GM20000 (cell line): Measurements from ENCODE around the gene PSMD14.

Experiments used
- DNase-seq: peaks from one replicate; pipeline ENCODE4 v3.0.0; 2012; ENCODE audit warnings: low spot score
- TF ChIP-seq, protein P1 (sequence below): IDR thresholded peaks from 2 replicates; pipeline ENCODE4 v1.5.1; 2012; ENCODE audit warnings: mild to moderate bottlenecking, control low read depth; ENCODE audit errors: extremely low read depth, missing control alignments

PSMD14 gene

DNA sequence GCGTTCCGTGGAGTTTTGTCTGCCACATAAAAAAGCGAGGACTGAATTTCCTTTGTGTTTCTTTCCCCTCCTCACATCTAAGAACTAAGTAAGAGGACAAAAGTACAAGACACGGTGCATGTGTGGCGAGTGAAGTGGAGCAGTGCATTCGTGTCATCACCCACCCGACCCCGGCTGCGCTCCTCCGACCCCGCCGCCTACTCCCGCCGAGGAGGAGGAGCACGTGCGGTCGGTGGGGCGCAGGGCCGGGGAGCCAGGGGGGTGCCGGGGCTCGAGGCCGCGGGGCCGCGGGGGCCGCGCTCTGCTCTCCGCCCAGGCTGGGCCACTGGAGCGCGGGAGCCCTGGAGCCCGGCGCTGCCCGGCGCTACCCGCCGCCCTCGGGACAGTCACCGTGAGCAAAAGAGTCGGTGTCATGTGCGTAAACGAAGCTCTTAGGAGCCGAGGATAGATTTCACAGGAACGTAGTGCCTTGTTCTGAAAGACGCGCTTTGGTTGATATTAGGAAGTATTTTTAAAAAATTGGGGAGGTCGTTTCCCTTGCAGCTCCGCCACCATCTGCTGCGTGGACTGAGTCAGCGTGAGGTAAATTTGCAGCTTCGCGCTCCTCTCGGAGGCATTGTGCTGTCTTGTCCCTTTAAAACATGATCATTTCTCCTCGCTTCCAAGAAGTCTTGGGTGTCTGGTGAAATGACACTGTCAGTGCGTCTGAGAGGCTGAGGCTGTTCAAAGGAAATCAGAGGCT is 118.9 kb downstream of the PSMD14 start:
- DNase-seq = no peak
- TF ChIP-seq, protein P1, sequence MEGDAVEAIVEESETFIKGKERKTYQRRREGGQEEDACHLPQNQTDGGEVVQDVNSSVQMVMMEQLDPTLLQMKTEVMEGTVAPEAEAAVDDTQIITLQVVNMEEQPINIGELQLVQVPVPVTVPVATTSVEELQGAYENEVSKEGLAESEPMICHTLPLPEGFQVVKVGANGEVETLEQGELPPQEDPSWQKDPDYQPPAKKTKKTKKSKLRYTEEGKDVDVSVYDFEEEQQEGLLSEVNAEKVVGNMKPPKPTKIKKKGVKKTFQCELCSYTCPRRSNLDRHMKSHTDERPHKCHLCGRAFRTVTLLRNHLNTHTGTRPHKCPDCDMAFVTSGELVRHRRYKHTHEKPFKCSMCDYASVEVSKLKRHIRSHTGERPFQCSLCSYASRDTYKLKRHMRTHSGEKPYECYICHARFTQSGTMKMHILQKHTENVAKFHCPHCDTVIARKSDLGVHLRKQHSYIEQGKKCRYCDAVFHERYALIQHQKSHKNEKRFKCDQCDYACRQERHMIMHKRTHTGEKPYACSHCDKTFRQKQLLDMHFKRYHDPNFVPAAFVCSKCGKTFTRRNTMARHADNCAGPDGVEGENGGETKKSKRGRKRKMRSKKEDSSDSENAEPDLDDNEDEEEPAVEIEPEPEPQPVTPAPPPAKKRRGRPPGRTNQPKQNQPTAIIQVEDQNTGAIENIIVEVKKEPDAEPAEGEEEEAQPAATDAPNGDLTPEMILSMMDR = no peak

DNA sequence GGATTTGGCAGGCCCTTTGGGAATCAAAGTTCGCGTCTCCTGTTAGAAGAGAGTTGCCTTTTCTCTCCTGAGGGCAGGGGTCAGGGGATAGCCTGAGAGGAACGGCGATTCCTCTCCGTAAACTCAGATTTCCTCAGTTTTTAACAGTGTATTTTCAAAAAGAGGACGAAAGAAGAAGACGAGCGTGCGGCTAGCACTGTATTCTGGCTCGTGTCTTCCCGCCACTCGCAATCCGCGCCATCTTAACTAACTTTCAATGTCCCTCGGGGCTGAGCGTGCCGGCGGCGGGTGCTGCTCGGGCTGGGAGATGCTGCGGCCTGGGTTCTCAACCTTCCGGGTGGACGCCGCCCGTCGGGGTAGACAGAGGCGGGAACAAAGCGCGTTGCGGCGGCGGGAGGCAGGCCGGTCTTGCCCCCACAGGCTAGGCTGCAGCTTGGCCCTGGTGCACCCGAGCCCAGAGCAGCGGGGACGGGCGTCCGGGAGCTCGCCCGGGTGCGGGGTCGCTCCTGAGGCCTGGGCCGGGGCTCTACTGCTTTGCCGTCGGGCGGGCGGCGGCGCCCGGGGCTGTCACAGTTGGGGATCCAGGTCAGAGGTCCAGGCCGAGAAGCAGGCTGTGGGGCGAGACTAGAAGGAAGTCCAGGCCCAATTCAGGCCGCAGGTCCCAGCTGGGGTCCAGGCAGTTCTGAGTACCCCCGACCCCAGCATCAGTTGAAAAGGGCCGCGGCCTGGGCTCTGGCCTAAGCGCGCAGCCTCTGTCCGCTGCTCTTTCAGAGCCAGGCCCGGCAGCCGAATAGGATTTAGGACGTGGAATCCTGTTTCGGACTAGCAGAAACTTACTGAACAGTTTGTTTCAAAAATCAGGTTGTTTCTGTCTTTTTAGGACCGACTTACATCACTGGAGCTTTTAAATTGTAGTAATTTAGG is 119.7 kb downstream of the PSMD14 start:
- TF ChIP-seq, protein P1 = no peak
- DNase-seq = peak; percentile 45

DNA sequence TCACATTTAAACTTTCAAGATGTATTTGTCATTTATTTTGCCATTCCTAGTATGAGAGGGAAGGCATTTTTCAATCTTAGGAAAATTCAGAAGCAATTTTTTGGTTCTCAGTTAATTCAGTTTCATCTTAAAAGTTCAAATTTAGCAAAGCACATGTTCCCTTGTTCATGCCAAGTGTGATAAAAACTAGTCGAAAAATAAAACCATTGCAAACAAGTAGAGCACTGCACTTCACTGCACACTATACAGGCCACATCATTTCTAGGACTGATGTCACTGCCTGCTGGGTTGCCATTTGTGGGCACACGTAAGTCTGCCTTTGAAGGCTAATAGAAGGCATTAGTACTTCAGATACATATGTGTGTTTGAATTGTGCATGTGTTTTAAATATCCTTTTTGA is 122.2 kb downstream of the PSMD14 start:
- DNase-seq = no peak
- TF ChIP-seq, protein P1 = no peak

DNA sequence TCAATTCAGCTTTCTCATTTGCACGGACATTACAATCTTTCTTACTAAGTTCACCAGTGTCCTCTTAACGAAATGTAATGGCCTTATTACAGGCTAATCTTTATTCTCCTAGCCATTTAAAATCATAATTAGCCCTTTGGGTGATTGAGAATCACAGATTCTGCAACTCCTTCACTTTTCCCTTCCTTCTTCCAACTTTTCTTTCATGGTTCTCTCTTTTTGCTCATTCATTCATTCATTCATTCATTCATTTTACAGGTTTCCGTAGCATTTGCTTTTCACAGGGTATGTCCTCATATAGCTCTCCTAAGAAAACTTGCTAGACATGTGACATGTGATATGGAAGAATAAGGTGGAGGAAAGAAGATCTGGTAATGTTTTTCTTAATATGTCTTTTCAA is 123.9 kb downstream of the PSMD14 start:
- no peak for DNase-seq
- TF ChIP-seq, protein P1 = no peak

DNA sequence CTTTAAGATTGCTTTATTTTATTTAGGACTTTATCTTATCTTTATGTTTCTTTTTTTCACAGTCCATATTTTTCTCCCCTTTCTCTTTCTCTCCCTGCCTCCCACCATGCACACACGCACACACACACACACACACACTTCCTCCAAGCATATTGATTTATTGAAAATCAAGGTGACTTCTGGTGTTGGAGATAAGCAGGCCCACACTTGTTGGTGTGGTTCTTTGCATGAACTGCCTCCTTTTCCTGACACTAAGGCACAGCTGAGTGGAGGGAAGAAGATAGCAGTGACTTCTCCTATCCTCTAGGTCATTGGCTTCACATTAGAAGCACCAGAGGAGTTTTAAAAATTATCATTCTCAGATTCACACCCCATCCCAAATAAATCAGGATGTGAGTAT is 125.9 kb downstream of the PSMD14 start:
- TF ChIP-seq, protein P1 = no peak
- no peak for DNase-seq

DNA sequence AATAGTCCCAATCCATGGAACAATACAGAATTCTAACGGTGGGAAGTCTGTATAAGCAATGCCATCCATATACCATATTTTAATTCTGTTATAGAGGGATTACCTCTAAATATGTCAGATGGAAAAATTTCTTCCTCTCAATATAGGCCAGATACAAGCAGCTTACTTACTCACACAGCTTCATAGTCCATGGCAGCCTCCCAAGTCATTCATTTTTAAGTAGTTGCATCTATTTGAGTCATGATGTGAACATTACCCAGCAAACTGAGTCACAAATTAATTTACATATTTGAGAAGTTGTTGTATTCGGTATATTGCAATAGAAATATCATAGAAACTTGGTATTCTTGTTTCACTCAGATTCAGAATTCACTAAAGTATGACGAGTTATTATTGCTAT is 128.2 kb downstream of the PSMD14 start:
- DNase-seq = no peak
- TF ChIP-seq, protein P1 = no peak

DNA sequence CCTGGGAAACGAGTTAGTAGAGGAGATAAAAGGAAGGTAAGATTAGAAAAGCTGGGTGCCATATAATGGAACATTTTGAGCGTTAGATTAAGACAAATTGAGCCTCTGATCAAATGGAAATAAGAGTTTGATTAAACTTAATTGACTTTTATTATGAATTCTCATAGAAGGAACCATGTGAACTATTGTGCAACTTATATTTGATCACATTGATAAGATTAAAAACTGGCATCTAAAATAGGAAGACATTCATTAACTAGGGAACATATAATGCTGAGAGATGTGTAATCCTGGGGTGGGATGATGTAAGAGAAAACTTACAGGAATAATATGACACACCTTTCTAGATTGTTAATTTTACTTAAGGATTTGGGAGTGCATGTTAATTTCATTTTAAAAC is 130.4 kb downstream of the PSMD14 start:
- DNase-seq = no peak
- TF ChIP-seq, protein P1 = no peak
